ENCODE data around the gene PGK1. TPM values are rescaled to one million over a fixed set of nuclear protein-coding genes. Genes with fewer than 3 reads are reported as not detected.
A peak's percentile ranks its signal among the peaks of the same experiment; 100 is the strongest.
"Not testable (repeated sequence)": the region's sequence is repeated elsewhere in the genome, so short reads cannot be mapped to it uniquely, and the experiment has no call there.

PGK1 gene
- total RNA-seq = 574 and 1,177 TPM in 2 replicates

DNA sequence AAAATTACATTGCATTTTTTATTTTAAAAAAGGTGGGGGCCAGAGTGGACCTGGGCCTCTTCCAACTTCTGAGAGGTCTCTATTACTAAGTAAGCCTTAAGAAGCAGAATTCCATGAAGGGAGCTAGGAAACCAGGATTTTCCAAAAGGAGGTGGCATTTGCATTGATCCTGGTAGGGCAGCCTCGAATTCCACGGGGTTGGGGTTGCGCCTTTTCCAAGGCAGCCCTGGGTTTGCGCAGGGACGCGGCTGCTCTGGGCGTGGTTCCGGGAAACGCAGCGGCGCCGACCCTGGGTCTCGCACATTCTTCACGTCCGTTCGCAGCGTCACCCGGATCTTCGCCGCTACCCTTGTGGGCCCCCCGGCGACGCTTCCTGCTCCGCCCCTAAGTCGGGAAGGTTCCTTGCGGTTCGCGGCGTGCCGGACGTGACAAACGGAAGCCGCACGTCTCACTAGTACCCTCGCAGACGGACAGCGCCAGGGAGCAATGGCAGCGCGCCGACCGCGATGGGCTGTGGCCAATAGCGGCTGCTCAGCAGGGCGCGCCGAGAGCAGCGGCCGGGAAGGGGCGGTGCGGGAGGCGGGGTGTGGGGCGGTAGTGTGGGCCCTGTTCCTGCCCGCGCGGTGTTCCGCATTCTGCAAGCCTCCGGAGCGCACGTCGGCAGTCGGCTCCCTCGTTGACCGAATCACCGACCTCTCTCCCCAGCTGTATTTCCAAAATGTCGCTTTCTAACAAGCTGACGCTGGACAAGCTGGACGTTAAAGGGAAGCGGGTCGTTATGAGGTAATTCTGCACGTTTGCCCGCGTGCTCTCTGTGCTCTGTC, at the start of gene PGK1:
TSS of gene PGK1 (plus strand) at position 626 of the 824 bp plus-strand sequence. CDS start at position 719, 93 bp downstream.
- DNase-seq (ENCODE audit: low read depth) = peak; percentile 87

DNA sequence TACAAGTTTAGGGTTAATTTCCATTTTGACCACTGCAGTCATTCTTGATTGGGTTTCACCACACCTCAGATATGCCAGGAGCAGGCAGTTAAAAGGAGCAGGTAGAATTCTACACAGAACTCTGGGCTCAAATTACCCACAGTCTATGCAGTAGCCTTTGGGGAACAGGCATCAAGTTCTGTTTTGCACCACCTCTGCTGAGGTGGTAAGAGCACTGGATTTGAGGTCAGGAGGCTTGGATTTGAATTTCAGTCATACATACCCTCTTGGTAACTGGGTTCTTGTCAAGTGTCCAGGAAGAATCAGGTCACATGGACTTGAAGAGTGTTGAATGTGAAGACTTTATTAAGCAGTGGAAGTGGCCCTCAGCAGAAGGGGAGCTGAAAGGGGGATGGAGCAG, 40.4 kb upstream of the PGK1 start:
- no peak for DNase-seq (ENCODE audit: low read depth)

DNA sequence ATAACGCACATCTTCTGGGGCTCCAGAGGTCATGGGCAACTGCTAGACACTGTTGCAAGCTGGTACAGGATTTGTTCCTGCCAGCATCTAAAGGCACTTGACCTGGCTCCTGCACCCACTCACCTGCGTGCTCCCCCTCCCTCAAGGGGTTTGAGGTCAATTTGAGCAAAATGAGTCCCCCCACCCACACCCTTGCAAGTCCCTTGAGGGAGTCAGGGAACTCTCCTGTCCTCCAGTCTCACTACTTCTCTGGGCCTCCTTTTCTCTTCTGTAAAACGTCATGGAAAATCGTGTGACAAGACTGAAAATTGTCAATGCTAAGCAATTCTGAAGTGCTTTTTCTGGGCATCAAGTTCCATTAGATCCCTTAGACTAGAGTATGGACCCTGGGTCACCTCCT, 39.9 kb upstream of the PGK1 start:
- no peak for DNase-seq (ENCODE audit: low read depth)

DNA sequence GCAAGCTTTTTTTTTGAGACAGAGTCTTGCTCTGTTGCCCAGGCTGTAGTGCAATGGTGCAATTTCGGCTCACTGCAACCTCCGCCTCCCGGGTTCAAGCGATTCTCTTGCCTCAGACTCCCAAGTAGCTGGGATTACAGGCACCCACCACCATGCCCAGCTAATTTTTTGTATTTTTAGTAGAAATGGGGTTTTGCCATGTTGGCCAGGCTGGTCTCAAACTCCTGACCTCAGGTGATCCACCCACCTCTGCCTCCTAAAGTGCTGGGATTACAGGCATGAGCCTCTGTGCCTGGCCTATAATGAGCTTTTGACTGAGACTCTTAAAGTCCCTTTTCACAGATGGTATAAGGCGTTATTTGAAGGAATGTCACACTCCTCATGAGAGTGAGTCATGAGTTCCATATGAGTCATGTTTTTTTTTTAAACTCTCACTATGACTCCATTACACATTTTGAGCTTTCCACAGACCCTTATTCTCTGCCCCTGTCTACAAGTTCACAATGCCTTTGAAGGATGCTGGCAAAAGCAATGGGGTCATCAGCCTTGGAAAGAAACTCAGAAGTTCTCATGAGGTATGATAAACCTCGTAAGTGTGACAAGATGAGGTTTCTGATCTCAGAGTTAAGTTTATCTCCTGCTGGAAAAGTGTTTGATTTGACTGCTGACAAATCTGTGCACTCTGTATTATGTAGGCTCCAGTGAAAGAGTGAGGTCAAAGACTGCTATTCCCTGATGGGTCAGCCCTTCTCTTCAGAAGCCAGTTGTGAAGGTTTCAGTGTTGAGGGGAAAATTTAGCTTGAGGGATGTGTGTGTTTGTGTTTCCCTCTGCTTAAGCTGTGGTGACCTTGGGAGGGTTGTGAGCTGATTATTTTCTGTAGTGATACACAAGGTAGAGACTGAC, 39.1 kb upstream of the PGK1 start:
- DNase-seq (ENCODE audit: low read depth) = peak; percentile 91

DNA sequence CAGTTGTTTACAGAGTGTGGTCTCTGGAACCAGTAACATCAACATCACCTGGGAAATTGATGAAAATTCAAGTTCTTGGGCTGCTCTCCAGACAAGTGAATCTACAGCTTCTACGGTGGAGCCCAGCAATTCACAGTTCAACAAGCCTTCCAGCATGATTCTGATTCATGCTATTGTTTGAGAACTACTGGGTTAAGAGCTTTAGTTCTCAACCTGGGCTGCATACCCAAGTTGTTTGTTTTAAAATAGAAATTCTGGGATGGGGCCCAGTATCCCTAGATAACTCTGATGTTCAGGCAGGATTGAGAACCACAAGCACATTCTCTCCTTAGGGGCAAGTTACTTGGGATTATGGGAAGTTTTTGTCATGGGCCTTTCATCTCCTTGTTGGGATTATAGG, 37.9 kb upstream of the PGK1 start:
- DNase-seq (ENCODE audit: low read depth) = peak; percentile 78

DNA sequence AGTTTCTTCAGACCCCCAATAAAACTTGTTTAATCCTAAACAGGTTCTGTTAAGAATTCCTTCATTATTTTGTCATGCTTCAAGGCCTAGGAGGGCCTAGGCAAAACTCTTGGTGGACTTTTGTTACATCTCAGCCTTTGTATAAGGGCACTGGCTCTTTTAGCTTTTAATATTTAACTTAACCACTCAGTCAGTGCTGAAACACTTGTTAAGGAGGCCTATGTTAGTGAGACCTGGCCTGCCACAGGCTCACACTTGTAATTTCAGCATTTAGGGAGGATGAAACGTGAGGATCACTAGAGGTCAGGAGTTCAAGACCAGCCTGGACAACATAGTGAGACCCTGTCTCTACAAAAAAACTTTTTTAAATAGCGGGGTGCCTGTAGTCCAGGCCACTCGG, 32.7 kb upstream of the PGK1 start:
- peak; percentile 57 for DNase-seq (ENCODE audit: low read depth)

DNA sequence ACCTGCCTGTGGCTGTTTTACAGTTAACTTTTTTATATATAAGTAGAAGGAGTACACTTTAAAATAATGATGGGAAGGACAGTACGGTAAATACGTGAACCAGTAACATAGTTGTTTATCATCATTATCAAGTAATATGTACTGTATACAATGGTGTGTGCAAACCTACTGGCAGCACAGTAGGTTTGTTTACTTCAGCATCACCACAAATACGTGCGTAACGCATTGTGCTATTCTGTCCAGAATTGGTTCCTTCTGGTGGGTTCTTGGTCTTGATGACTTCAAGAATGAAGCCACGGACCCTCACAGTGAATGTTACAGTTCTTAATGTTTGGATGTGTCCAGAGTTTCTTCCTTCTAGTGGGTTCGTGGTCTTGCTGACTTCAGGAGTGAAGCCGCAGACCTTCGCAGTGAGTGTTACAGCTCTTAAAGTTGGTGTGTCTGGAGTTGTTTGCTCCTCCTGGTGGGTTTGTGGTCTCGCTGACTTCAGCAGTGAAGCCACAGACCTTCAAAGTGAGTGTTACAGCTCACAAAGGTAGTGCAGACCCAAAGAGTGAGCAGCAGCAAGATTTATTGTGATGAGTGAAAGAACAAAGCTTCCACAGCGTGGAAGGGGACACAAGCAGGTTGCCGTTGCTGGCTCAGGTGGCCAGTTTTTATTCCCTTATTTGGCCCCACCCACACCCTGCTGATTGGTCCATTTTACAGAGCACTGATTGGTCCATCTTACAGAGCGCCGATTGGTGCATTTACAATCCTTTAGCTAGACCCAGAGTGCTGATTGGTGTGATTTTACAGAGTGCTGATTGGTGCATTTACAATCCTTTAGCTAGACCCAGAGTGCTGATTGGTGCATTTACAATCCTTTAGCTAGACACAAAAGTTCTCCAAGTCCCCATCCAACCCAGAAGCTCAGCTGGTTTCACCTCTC, 30.6 kb upstream of the PGK1 start:
- not testable (repeated sequence) for DNase-seq (ENCODE audit: low read depth)

DNA sequence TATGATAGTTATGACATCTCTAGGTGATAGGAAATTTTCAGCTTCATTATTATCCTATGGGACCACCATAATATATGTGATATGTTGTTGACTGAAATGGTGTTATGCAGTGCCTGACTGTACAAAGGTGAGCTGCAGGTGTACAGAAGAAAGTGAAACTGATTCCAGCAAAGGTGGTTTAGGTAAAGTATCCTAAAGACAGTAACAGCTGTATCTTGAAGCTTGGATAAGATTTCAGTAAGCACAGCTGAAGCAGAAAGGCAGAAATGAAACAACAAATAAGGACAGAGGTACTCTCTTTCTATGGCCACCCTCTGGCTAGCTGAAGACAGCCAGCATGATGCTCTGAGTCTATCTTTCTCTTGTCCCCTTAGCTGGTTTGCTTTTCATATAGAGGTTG, 30.0 kb upstream of the PGK1 start:
- no peak for DNase-seq (ENCODE audit: low read depth)

DNA sequence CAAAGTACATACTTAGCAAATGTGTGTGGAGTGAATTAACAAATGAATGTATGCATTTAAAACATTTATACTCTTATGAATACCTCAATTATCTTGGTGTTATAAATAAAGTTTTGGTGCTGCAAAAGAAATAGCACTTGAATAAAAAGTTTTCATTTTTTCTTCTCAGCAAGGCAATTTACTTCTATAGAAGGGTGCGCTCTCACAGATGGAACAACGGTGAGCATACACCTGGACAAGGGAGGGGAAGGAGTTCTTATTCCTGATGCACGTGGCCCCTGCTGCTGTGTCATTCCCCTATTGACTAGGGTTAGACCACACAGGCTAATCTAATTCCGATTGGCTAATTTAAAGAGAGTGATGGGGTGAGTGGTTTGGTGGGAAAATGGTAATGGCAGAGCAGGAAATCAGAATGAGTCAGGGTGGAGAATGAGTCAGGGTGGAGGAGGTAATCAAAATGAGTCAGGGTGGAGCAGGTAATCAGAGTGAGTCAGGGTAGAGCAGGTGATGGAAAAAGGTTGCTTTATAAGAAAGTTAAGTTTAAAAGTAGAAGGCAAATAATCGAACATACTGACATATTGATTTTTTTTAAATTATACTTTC, 28.2 kb upstream of the PGK1 start:
- DNase-seq (ENCODE audit: low read depth) = peak; percentile 8

DNA sequence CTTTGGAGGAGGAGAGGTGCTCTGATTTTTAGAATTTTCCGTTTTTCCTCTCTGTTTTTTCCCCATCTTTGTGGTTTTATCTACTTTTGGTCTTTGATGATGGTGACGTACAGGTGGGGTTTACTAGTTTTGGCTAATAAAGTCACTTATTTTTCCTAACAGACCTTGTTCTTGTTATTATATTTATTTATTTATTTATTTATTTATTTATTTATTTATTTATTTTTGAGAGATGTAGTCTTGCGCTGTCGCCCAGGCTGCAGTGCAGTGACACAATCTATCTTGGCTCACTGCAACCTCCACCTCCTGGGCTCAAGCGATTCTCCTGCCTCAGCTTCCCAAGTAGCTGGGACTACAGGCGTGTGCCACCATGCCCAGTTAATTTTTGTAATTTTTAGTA, 22.6 kb upstream of the PGK1 start:
- not testable (repeated sequence) for DNase-seq (ENCODE audit: low read depth)

DNA sequence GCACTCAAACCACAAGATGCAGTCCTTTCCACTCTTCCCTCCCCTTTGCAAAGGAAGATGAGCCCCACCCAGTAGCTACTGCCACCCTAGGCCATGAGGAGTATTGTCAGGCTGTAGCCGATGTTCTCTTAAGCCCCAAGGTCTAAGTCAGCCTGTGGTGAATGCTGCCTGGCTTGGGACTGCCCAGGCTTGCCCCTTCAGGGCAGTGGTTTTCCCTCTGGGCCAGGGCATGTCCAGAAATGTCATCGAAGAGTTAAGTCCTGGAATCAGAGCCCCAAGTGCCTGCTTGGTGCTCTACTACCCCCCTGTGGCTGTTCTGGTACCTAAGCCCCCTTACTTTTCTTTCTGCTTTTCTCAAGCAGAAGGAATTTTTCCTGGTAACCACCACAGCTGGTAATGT, 11.8 kb upstream of the PGK1 start:
- DNase-seq (ENCODE audit: low read depth) = peak; percentile 62

DNA sequence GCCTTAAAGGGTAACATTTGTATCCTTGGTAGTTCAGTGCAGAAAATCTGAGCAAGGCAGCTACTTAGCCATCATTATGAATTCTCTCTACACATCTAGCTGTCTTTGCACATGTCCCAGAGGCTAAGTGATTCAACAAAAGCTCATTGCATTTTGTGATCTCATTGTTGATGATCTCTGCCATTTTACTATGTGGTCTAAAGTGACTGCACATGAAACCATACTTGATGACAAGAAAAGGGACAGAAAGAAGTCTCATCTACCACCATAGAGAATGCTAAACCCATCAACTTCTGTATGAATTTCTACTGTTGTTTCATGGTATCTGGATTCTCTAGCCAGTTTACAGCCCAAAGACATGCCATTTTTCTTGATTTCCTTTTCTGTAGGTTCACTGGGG, 5.9 kb upstream of the PGK1 start:
- no peak for DNase-seq (ENCODE audit: low read depth)

DNA sequence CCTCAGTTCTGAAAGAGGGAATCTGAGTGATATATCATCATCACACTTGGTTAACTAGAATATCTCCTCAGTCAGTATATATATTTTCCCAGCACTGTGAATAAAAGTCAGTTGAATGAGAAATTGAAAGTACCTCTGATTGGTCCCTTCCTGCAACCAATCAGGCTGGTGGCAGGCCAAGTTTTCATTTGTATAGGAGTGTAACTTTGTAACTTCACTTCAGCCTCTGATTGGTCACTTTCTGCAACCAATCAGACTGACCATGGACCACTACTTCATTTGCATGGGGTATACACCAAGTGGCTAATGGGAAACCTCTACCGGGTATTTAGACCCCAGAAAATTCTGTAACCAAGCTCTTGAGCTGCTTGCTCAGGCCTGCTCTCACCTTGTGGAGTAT, 2.0 kb upstream of the PGK1 start:
- no peak for DNase-seq (ENCODE audit: low read depth)

DNA sequence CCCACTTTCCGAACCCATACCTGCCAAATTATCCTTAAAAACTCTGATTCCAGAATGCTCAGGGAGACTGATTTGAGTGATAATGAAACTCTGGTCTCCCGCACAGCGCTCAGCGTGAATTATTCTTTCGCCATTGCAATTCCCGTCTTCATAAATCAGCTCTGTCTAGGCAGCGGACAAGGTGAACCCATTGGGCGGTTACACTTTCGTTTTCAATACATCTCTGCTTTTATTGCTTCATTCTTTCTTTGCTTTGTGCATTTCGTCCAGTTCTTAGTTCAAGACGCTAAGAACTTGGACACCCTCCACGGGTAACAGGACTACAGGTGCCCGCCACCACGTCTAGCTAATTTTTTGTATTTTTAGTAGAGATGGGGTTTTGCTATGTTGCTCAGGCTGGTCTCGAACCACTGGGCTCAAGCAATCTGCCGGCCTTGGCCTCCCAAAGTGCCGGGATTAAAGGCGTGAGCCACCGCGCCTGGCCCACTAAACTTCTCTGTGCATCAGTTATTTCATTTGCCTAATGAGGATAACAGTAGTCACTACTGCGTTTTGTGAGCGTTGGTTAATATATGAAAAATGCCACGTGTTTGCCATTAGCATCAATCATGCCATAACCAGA, 936 bp upstream of the PGK1 start:
- no peak for DNase-seq (ENCODE audit: low read depth)

DNA sequence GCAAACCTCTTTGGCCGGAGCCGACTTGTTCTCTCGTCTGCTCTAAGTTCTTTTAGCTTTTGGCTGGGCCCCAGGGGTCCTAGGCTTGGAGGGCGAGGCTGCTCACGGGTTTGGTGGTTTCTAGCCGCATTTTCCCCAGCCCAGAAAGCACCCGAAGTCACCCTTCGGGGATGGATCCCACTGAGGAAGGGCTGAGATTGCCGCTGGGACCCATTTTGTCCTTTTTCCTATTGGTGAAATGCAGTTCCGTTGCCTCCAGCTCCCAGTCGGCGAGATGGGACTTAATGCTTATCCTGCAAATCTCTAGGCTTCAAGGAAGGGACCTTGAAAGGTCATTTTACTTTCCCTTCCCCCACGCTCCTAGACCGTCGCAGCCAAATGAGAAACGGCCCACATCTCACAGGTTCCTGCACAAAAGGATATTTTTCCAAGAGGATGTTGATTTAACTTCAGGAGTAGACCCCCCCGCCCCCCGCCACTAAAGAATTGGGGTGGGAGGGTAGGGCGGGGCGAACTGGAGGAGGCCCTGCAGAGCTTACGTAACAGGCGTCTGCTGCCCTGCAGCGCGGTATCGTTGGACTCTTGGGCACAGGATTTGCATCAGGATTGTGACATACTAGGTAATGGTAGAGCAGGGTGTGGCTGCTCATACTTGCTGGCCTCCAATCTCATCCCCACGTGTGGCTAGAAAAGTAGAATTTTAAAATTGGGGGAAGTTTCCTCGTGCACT, 564 bp downstream of the PGK1 start:
- DNase-seq (ENCODE audit: low read depth) = peak; percentile 48

DNA sequence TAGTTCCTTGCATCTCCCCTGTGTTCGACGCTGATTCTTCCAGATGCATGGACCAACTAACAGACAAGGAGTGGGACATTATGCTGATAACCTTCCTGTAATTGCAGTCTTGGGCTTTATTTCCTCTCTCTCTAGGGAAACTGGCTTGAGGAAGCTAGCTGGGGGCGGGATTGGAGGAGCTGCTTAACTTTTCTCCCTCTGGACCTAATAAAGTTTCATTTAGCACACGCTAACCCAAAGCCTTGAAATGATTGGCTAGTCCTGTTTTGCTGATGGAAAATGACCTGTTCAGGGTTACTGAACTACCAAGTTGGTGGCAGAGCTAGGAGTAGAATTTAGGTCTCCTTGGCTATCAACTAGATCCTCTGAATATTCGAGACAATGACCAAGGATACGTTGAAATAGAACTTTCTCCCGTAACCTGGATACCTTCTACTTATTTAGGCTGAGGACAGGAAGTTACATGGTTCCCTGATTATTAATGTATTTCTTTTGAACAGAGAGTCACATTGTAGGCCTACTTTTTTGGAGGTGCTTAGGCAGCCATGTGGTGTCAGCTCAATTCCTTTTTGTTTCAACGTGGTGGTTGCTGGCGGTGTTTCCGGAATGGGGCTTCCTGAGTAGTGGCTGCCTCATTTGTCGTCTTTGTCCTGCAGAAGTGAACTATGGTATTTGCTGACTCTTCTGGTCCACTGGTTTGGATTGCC, 2.0 kb downstream of the PGK1 start:
- no peak for DNase-seq (ENCODE audit: low read depth)

DNA sequence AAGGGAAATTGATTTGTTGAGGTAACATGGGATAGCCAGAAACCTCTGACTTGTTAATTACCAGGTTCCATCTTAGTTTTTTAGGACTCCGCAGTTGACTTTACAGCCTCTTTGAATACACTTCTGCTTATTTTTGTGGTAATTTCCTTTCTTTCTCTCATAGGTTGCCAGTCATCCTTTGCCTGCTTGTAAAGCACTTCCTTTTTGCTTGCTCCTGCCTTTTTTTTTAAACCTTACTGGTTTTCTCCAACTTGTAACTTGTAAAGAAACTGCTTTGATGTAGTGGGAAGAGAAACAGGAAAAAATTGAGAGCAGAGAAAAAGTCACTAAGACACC, 2.6 kb downstream of the PGK1 start:
- DNase-seq (ENCODE audit: low read depth) = no peak

DNA sequence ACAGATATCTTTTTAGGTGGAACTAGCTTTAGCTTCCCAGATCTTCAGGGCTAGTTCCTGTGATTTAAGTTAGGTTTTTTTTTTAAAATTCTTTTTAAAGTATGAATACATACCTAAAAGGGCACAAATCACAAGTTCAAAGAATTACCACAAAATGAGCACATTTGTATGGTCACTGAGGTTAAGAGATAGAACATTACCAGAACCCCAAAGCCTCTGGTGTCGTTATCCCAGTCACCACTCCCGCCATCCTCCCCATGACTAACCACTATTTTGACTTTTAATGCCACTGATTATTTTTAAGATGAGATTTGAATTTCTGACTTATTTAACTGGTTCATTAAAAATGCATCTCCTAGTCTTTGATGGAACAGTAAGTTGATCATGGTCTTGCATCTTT, 5.4 kb downstream of the PGK1 start:
- DNase-seq (ENCODE audit: low read depth) = no peak

DNA sequence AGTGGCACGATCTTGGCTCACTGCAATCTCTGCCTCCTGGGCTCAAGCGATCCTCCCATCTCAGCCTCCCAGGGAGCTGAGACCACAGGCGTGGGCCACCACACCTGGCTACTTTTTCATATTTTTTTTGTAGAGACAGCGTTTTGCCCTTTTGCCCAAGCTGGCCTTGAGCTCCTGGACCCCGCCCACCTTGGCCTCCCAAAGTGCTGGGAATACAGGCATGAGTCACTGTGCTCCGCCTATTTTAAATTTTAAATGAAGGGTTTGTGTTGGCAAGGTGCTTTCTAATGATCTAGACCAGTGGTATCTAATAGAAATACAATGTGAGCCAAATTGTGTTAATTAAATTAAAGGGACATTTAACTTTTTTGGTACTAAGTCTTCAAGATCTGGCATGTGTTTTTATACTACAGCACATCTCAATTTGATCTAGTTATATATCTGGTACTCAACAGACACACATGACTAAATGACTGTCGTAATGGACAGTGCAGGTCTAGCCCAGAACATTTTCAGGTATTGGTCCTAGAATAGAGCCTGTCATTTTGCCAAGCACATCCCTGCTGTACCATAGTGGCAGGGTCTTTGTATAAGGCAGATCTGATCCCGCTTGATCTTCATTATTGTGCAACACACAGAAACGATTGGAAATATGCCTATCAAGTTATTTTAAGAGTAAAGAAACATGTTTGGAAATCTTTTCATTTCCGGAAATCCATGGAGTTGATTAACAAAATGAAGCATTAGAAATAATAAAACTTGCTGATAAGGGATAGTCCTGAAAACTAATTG, 7.3 kb downstream of the PGK1 start:
- peak; percentile 22 for DNase-seq (ENCODE audit: low read depth)

All from renal cortical epithelial cell (primary cell).